Head of caudate nucleus (tissue), 42 donors: ENCODE data around the gene PDK3.

Experiments used
- DNase-seq, 42 donors: peaks; one replicate each; pipeline versions ENCODE4 v3.0.0 to v3.0.0-alpha.2; 2020 to 2021; ENCODE audit warnings: mixed read lengths in 7 of 42
- intact Hi-C: fragments of 100-400 bp; cut with DNase I; formaldehyde crosslinking; loops from one replicate; pipeline ENCODE4 v1.15.0; 2022

The PDK3 gene

GRCh38 chrX:24526616-24527015, 61.5 kb downstream of the PDK3 start:
- intact Hi-C loops: no loop called here

GRCh38 chrX:24528605-24529004, 63.5 kb downstream of the PDK3 start:
- no peak for DNase-seq
- intact Hi-C loops: no loop called here

More at GRCh38 chrX:24526616-24527015, 61.5 kb downstream of the PDK3 start:
- DNase-seq: no peak

GRCh38 chrX:24536551-24536950, 71.5 kb downstream of the PDK3 start:
- intact Hi-C loops: no loop called here
- no peak for DNase-seq

- DNase-seq: no peak
- intact Hi-C loops: no loop called here
These were observed 77.7 kb downstream of the PDK3 start for GRCh38 chrX:24542756-24543155.

GRCh38 chrX:24547961-24548360, 82.9 kb downstream of the PDK3 start:
- DNase-seq: no peak
- intact Hi-C loops: no loop called here

- DNase-seq: no peak
- intact Hi-C loops: no loop called here
These were observed 85.1 kb downstream of the PDK3 start for GRCh38 chrX:24550166-24550565.

GRCh38 chrX:24553011-24553410, 87.9 kb downstream of the PDK3 start:
- peak in 2 of 42 donors; percentile 3 to 35 for DNase-seq
- intact Hi-C loops: no loop called here

GRCh38 chrX:24561121-24561520, 96.0 kb downstream of the PDK3 start:
- DNase-seq: no peak
- intact Hi-C loops: no loop called here

- intact Hi-C loops: no loop called here
- peak in 19 of 42 donors; percentile 1 to 49 (median 28) for DNase-seq
These were observed 98.4 kb downstream of the PDK3 start for GRCh38 chrX:24563291-24564010.

GRCh38 chrX:24566240-24566639, 101.2 kb downstream of the PDK3 start:
- DNase-seq: no peak
- intact Hi-C loops: no loop called here

- intact Hi-C loops: no loop called here
- DNase-seq: no peak
These were observed 102.1 kb downstream of the PDK3 start for GRCh38 chrX:24567169-24567568.

GRCh38 chrX:24574743-24575142, 109.7 kb downstream of the PDK3 start:
- intact Hi-C loops: no loop called here
- no peak for DNase-seq

- DNase-seq: peak in 1 of 42 donors; percentile 21
- intact Hi-C loops: no loop called here
These were observed 110.4 kb downstream of the PDK3 start for GRCh38 chrX:24575496-24575895.

GRCh38 chrX:24577091-24577490, 112.0 kb downstream of the PDK3 start:
- intact Hi-C loops: no loop called here
- peak in 21 of 42 donors; percentile 4 to 58 (median 21) for DNase-seq
